Activated naive CD4-positive, alpha-beta T cell treated with anti-CD3 and anti-CD28 coated beads, Interleukin-2, amount 50 U/mL, for 24 hours (primary cell): Measurements from ENCODE around the gene DHRS13.
"Not testable (repeated sequence)": the region's sequence is repeated elsewhere in the genome, so short reads cannot be mapped to it uniquely, and the experiment has no call there.

Experiments
- H3K27ac Mint-ChIP-seq: one replicate; pipeline ENCODE4 v1.8.0; 2021; ENCODE audit warnings: mild to moderate bottlenecking, mixed read lengths
- H3K27me3 Mint-ChIP-seq: one replicate; pipeline ENCODE4 v1.8.0; 2021; ENCODE audit warnings: mixed read lengths
- H3K36me3 Mint-ChIP-seq: one replicate; pipeline ENCODE4 v1.8.0; 2021; ENCODE audit warnings: mixed read lengths
- H3K4me1 Mint-ChIP-seq: one replicate; pipeline ENCODE4 v1.8.0; 2021; ENCODE audit warnings: mixed read lengths
- H3K4me3 Mint-ChIP-seq: one replicate; pipeline ENCODE4 v1.8.0; 2021; ENCODE audit warnings: mild to moderate bottlenecking, mixed read lengths
- H3K9me3 Mint-ChIP-seq: one replicate; pipeline ENCODE4 v1.8.0; 2021; ENCODE audit warnings: mixed read lengths

The DHRS13 gene

GRCh38 chr17:28916302-28916934, 13.5 kb upstream of the DHRS13 start:
- H3K36me3 Mint-ChIP-seq = peaks cover 16% of the 10 kb centered on the region
- H3K27ac Mint-ChIP-seq = peak overlapping the region; percentile 77
- no peak overlapping the region for H3K4me3 Mint-ChIP-seq
- H3K4me1 Mint-ChIP-seq = peaks cover 16% of the 10 kb centered on the region
- H3K27me3 Mint-ChIP-seq = no peaks in the 10 kb centered on the region
- no peaks in the 10 kb centered on the region for H3K9me3 Mint-ChIP-seq

DNA sequence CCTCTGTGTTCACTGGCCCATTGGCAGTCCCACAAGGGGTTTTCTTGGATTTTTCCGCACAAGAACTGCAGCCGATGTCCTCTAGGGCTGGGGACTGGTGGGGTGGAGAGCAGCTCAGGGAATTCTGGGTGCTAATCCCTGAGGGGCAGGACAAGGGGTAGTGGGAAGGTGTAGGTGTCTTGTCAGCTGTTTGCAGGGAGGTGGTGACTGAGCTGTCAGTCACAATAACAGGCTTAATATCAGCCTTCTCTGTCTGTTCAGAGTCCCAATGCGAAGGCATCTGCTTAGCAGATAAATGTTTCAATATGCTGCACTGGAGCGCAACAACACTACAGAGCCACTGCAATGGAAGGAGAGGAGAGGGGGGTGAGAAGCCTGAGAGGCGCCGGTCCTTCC, 10.1 kb upstream of the DHRS13 start:
- no peaks in the 10 kb centered on the region for H3K9me3 Mint-ChIP-seq
- H3K27me3 Mint-ChIP-seq = no peaks in the 10 kb centered on the region
- peaks cover 16% of the 10 kb centered on the region for H3K4me1 Mint-ChIP-seq
- no peak overlapping the region for H3K4me3 Mint-ChIP-seq
- H3K36me3 Mint-ChIP-seq = peaks cover 22% of the 10 kb centered on the region
- no peak overlapping the region for H3K27ac Mint-ChIP-seq

- H3K27me3 Mint-ChIP-seq = no peaks in the 10 kb centered on the region
- peaks cover 22% of the 10 kb centered on the region for H3K36me3 Mint-ChIP-seq
- H3K4me1 Mint-ChIP-seq = peaks cover 16% of the 10 kb centered on the region
- H3K27ac Mint-ChIP-seq = no peak overlapping the region
- H3K9me3 Mint-ChIP-seq = no peaks in the 10 kb centered on the region
- H3K4me3 Mint-ChIP-seq = no peak overlapping the region
Observed at GRCh38 chr17:28912281-28912937, 9.5 kb upstream of the DHRS13 start.

DNA sequence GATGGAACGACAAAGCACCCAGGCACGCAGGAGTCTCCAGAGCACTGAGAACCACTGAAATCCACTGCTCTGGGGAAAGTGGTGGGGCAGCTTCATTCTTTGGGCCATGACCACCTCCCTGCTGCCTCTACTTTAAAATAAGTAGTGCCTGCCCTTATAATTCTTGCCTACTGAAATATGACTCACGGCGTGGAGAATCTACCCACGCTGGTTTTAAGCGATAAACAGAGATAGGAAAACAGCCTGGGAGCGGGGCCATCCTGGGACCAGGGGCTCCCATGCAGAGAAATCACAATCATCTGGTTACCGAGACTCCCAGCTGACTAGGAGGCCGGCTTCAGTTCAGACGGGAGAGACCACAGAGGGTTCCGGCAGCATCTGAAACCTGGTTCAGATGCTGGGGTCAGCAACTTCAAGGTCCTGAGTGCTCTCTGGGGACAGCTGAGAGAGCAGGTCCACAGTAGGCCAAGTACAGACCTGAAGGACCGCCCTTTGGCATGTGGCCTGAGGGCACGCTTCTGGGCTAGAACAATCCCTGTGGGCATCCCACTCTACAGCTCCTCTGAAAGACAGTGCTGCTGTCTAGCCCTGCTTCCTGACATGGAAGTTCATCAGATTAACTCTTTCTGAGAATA, 8.6 kb upstream of the DHRS13 start:
- Mint-ChIP-seq H3K4me3 (no peak overlapping the region), H3K27ac (no peak overlapping the region), H3K27me3 (no peaks in the 10 kb centered on the region), H3K36me3 (peaks cover 20% of the 10 kb centered on the region), H3K4me1 (peaks cover 13% of the 10 kb centered on the region), H3K9me3 (no peaks in the 10 kb centered on the region)

- Mint-ChIP-seq H3K27ac (no peak overlapping the region), H3K4me3 (no peak overlapping the region), H3K4me1 (peaks cover 9% of the 10 kb centered on the region), H3K36me3 (peaks cover 16% of the 10 kb centered on the region), H3K27me3 (no peaks in the 10 kb centered on the region), H3K9me3 (no peaks in the 10 kb centered on the region)
Observed at GRCh38 chr17:28910534-28910933, 7.7 kb upstream of the DHRS13 start.

DNA sequence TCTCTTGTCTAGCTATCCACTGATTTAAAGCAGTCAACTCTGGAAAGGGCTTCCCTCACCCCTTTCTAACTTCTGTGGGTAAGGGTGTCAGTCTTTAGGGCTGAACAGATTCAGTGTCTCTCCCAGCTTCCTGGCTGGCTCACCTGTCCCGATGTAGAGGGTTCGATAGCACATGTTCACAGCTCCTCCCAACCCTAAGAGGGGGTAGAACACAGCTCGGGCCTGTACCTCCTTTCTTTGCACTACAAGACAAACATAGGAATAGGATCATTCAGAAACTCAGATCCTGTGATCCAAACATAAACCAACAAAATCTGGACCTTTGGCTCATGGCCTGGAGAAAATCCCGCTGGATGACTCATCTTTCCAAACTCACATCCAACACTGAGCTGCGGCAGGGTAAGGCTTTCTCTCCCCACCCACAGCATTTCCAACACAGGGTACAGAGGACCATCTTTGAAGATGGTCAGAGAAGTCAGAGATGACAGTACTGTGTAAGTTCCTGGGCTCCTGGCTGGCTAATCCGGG, 5.8 kb upstream of the DHRS13 start:
- H3K4me1 Mint-ChIP-seq = no peaks in the 10 kb centered on the region
- no peak overlapping the region for H3K27ac Mint-ChIP-seq
- H3K36me3 Mint-ChIP-seq = peaks cover 8% of the 10 kb centered on the region
- no peaks in the 10 kb centered on the region for H3K9me3 Mint-ChIP-seq
- H3K4me3 Mint-ChIP-seq = no peak overlapping the region
- H3K27me3 Mint-ChIP-seq = no peaks in the 10 kb centered on the region

GRCh38 chr17:28907709-28908475, 5.0 kb upstream of the DHRS13 start:
- Mint-ChIP-seq H3K27me3 (no peaks in the 10 kb centered on the region), H3K4me3 (no peak overlapping the region), H3K9me3 (no peaks in the 10 kb centered on the region), H3K4me1 (peaks cover 5% of the 10 kb centered on the region), H3K27ac (peak overlapping the region; percentile 30), H3K36me3 (peaks cover 8% of the 10 kb centered on the region)

- Mint-ChIP-seq H3K36me3 (peaks cover 6% of the 10 kb centered on the region), H3K4me1 (peaks cover 10% of the 10 kb centered on the region), H3K4me3 (no peak overlapping the region), H3K9me3 (no peaks in the 10 kb centered on the region), H3K27me3 (no peaks in the 10 kb centered on the region), H3K27ac (peak overlapping the region; percentile 52)
Observed at GRCh38 chr17:28906706-28907438, 4.0 kb upstream of the DHRS13 start.

- H3K27ac Mint-ChIP-seq = no peak overlapping the region
Observed at GRCh38 chr17:28906276-28906675, 3.4 kb upstream of the DHRS13 start.

GRCh38 chr17:28904800-28905199, 1.9 kb upstream of the DHRS13 start:
- no peak overlapping the region for H3K4me3 Mint-ChIP-seq

More at GRCh38 chr17:28906276-28906675, 3.4 kb upstream of the DHRS13 start:
- Mint-ChIP-seq H3K9me3 (no peaks in the 10 kb centered on the region), H3K4me3 (no peak overlapping the region), H3K36me3 (peaks cover 6% of the 10 kb centered on the region), H3K4me1 (peaks cover 15% of the 10 kb centered on the region), H3K27me3 (no peaks in the 10 kb centered on the region)

GRCh38 chr17:28903546-28903841, 615 bp upstream of the DHRS13 start:
- not testable (repeated sequence) for H3K27me3 Mint-ChIP-seq, H3K9me3 Mint-ChIP-seq, H3K36me3 Mint-ChIP-seq
- H3K4me1 Mint-ChIP-seq = peaks cover 36% of the 10 kb centered on the region
- H3K27ac Mint-ChIP-seq = peak overlapping the region; percentile 49
- peak overlapping the region; percentile 79 for H3K4me3 Mint-ChIP-seq

More at GRCh38 chr17:28904800-28905199, 1.9 kb upstream of the DHRS13 start:
- H3K27me3 Mint-ChIP-seq = no peaks in the 10 kb centered on the region
- H3K9me3 Mint-ChIP-seq = no peaks in the 10 kb centered on the region
- H3K4me1 Mint-ChIP-seq = peaks cover 24% of the 10 kb centered on the region
- peaks cover 8% of the 10 kb centered on the region for H3K36me3 Mint-ChIP-seq
- H3K27ac Mint-ChIP-seq = no peak overlapping the region

DNA sequence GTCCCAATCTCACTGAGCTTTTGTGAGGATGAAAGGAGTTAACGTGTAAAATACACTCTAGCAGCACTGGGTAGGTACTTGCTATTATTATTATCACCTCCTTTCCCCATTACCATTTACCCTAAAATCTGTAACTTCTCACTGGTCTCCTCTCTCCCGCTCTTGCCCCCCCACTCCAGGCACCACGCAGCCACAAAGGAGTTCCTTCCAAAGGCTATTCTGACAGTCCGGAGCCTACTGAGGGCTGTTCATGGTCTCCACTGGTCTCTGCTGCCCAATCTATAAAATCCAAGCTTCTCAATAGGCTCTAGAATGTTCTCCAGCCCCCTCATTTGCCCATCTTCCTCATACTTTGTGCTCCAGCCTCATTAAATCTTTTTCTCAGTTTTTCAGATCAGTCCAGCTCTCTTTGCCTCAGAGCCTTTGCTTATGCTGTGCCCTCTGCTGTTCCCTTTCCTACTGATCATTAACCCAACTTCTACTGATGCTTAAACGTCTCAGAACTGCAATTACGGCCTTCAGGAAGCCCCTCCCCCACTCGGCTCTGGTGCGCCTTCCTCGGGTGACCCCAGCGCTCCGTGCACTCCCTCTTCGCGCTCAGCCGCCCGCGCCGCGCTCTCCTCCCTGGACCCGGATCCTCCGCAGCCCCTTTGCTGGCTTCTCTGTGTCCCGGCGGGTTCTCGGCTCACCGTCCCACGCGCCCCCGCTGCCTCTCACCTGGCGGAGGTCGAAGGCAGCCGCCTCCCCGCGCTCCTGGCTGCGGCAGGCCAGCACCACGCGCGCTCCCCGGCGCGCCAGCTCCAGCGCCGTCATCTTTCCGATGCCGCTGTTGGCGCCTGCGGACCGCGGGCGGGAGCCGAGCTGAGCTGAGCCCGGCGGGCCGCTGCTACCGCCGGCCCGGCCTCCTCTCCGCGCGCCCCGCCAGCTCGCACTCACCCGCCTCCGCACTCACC, 737 bp downstream of the DHRS13 start:
- H3K27me3 Mint-ChIP-seq = no peaks in the 10 kb centered on the region
- peaks cover 41% of the 10 kb centered on the region for H3K4me1 Mint-ChIP-seq
- H3K36me3 Mint-ChIP-seq = peaks cover 10% of the 10 kb centered on the region
- peak overlapping the region; percentile 83 for H3K4me3 Mint-ChIP-seq
- peak overlapping the region; percentile 87 for H3K27ac Mint-ChIP-seq
- H3K9me3 Mint-ChIP-seq = no peaks in the 10 kb centered on the region

DNA sequence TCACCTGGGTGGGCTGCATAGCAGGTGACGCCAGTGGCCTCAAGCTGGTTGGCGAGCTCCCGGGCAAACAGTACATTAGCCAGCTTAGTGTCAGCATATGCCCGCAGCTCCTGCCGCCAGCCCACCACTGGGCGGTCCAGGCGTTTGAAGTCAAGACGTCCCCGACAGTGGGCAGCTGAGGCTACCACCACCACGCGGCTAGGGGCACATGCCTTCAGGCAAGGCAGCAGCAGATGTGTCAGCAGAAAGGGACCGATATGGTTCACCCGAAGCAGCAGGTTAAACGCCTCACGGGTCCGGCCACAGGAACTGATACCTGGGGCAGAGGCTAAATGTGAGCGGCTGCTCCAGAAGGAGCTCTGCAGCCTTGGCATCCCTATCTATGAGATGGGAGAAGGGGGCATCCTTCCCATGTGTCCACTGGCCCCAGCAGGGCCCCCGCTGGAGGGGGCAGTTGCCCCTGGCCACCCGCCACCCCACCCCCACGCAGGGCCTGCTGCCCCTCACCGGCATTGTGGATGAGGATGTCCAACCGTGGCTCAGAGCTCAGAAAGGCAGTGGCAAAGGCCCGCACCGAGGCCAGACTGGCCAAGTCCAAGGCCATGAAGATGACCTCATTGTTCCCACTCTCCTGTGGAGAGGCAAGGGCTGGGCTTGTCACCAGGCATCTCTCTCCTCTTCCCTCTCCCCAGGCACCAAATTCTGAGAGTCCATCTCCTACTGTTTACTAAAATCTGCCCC, 1.7 kb downstream of the DHRS13 start:
- Mint-ChIP-seq H3K4me3 (peak overlapping the region; percentile 83), H3K36me3 (peaks cover 10% of the 10 kb centered on the region), H3K27ac (peak overlapping the region; percentile 87), H3K9me3 (no peaks in the 10 kb centered on the region), H3K27me3 (no peaks in the 10 kb centered on the region), H3K4me1 (peaks cover 49% of the 10 kb centered on the region)
